Uterus (tissue), 2 donors: Measurements from ENCODE around the gene NUP210.

Experiments
- CTCF ChIP-seq, 4 experiments: fragments of 200-600 bp in 2 of 4; fragments of 450-650 bp in 2 of 4; sonication (generic) in 2 of 4; IDR thresholded peaks; one replicate each; pipeline ENCODE4 v1.5.1; 2016 to 2019; ENCODE audit warnings: antibody characterized with exemption in 4 of 4, mild to moderate bottlenecking in 2 of 4, moderate library complexity in 1 of 4
- POLR2A ChIP-seq, 2 donors: fragments of 450-650 bp; IDR thresholded peaks; one replicate each; pipeline ENCODE4 v1.6.1; 2016; ENCODE audit warnings: antibody characterized with exemption in 2 of 2, mild to moderate bottlenecking in 1 of 2, moderate library complexity in 1 of 2

GRCh38 chr3:13307041-13307440 is 113.1 kb downstream of the NUP210 start:
- TF ChIP-seq CTCF (IDR thresholded peaks at IDR 0.05) (no peak), POLR2A (IDR thresholded peaks at IDR 0.05) (no peak)
